ENCODE data around the gene SGTB. TPM values are rescaled to one million over a fixed set of nuclear protein-coding genes. Genes with fewer than 3 reads are reported as not detected.

SGTB gene, protein sequence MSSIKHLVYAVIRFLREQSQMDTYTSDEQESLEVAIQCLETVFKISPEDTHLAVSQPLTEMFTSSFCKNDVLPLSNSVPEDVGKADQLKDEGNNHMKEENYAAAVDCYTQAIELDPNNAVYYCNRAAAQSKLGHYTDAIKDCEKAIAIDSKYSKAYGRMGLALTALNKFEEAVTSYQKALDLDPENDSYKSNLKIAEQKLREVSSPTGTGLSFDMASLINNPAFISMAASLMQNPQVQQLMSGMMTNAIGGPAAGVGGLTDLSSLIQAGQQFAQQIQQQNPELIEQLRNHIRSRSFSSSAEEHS
- 58.7 and 59.2 TPM in 2 replicates for total RNA-seq

GRCh38 chr5:65721720-65722574, at the start of gene SGTB, which contains the start of gene NLN:
SGTB (minus strand) TSS chr5:65722109; CDS start chr5:65720807, 1,302 bp downstream.
NLN (plus strand) TSS chr5:65722205; CDS start chr5:65722374, 169 bp downstream.

GRCh38 chr5:65624571-65625555, 97.0 kb downstream of the SGTB start, which contains the start of the genes SHLD3 and TRAPPC13:
SHLD3 (plus strand) TSS chr5:65625027; CDS start chr5:65629588, 4,561 bp downstream.
TRAPPC13 (plus strand) TSS chr5:65625027; CDS start chr5:65625061, 34 bp downstream.

DNA sequence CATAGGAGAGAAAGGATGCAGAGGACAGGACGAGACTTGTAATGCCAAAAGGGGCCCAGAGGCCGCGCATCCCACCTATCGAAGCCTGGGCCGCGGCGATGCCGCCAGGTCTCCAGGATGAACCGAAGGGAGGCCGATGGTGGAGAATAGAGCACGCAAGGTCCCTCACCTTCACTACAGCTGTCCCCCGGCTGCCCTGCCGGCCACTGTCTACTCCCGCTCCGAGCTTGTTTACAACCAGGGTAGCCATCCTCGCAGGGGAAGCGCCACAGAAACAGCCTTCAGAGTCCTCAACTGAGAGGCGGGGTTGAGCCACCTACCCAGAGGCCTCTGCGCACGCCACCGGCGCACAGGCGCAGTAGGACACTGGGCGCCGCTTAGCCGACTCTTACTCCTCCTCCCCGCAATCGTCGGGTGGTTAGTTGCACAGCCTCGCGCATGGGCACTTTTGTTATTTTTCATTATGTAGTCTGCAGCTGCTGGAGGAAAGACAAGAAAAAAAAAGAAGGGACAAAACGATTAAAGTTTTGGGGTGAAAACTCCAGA, 97.8 kb downstream of the SGTB start, which contains the start of gene TRIM23:
TSS of gene TRIM23 (minus strand) at position 309 of the 546 bp plus-strand sequence. CDS start at position 250, 59 bp downstream.

Other genes starting within 250 kb of the SGTB start
- gene ADAMTS6, start 240.2 kb downstream of the SGTB start, total RNA-seq: 113 and 165 TPM in 2 replicates
- 13.3 and 16.1 TPM in 2 replicates for gene CENPK, start 158.9 kb downstream of the SGTB start, total RNA-seq
- gene PPWD1, start 158.8 kb downstream of the SGTB start, total RNA-seq: 58.9 and 61.5 TPM in 2 replicates
- 30.2 and 31.6 TPM in 2 replicates for gene TRIM23, start 97.8 kb downstream of the SGTB start, total RNA-seq
- gene SHLD3, start 97.1 kb downstream of the SGTB start, total RNA-seq: 5.5 TPM in 2 replicates
- 29.1 and 32.7 TPM in 2 replicates for gene TRAPPC13, start 97.1 kb downstream of the SGTB start, total RNA-seq
- 41.0 and 59.8 TPM in 2 replicates for gene NLN, start 96 bp upstream of the SGTB start, total RNA-seq
- gene ERBIN, start 204.5 kb upstream of the SGTB start, total RNA-seq: 330 and 367 TPM in 2 replicates